Measurements from ENCODE around the gene MFF.
"Not testable (repeated sequence)": the region's sequence is repeated elsewhere in the genome, so short reads cannot be mapped to it uniquely, and the experiment has no call there.

The MFF gene

GRCh38 chr2:227337442-227337841 lies 12.4 kb downstream of the MFF start:
- DNase-seq (ENCODE audit: low read depth), result no peak

DNA sequence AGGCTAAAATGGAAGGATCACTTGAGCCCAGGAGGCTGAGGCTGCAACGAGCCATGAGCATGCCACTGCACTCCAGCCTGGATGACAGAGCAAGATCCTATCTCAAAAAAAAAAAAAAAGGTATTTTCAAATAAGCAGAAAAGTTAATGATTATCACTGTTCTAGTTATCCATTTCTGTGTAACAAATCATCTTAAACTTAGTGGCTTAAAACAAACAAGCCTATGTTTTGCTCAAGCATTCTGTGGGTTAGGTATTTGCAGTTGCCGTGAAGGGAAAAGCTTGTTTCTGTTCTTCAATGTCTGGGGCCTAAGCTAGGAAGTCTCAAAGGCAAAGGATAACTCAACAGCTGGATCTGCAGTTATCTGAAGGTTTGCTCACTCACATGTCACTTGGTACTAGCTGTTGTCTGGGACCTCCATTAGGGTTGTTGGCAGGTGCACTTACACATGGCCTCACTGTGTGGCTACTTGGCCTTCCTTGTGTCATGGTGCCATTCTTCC lies 14.1 kb downstream of the MFF start:
- DNase-seq (ENCODE audit: low read depth), result no peak

DNA sequence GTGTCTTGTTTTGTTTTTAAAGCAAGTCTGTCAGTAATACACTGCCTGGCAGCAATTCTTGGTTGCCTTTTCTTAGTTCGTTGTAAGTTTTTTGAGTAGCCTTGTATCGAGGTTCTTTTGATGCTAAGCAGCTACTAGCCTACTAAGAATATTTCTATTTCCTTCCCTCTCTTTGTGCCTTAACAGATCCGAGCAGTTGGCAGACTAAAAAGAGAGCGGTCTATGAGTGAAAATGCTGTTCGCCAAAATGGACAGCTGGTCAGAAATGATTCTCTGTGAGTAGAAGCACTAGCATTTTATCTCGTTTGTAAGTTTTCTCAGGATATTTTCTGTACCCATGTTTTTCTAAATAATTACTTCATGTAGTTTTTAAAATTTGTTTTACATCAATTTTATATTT lies 15.1 kb downstream of the MFF start:
- no peak for DNase-seq (ENCODE audit: low read depth)

DNA sequence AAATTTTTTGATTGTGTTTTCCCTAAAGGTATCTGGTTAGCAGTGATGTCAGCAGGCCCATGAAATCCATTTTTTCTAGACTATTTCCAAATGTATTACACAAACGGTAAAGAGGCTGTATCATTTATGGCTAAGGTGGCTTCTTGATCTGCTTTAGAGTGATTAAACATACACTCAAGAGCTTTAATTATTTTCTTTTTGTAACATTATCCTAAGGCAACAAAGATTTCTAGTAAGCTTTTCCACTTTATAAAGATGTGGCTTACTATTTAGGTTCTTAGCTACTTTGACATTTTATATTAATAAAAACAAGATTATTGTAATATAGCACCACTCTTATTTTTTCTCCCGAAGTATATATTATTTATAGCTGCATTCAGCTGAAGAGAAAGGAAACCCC lies 16.5 kb downstream of the MFF start:
- DNase-seq (ENCODE audit: low read depth), result no peak

- DNase-seq (ENCODE audit: low read depth), result no peak
Observed at GRCh38 chr2:227344231-227344630, 19.2 kb downstream of the MFF start.

DNA sequence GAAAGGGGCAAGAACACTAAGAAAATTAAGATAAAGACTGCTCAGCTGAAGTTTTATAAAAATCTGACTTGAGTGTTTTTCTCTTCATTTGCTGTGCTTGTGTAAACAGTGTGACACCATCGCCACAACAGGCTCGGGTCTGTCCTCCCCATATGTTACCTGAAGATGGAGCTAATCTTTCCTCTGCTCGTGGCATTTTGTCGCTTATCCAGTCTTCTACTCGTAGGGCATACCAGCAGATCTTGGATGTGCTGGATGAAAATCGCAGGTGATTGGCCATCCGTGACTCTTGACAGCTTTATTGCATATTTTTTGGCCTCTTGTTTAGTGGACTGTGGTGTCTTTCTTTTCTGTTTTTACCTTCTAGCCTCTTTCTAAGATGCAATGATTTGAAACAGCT lies 22.1 kb downstream of the MFF start:
- DNase-seq (ENCODE audit: low read depth), result no peak

DNA sequence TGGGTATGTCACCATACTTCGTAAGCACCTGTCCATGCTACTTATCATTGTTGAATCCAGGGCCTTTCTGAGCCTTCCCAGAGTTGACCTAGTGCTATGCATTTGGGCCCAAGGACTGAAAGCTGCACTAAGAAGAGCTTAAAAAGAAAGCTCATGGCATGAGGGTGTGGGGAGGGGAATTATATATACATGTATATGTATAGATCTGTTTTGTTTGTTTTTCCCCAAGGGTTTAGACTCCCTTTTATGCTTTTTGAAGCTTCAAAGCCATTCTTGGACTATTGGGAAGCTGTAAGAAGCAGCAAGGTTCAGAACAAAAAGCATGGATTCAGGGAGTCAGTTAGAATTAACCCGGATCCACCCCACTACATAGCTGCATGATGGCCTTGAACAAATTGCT lies 23.3 kb downstream of the MFF start:
- DNase-seq (ENCODE audit: low read depth), result no peak

DNA sequence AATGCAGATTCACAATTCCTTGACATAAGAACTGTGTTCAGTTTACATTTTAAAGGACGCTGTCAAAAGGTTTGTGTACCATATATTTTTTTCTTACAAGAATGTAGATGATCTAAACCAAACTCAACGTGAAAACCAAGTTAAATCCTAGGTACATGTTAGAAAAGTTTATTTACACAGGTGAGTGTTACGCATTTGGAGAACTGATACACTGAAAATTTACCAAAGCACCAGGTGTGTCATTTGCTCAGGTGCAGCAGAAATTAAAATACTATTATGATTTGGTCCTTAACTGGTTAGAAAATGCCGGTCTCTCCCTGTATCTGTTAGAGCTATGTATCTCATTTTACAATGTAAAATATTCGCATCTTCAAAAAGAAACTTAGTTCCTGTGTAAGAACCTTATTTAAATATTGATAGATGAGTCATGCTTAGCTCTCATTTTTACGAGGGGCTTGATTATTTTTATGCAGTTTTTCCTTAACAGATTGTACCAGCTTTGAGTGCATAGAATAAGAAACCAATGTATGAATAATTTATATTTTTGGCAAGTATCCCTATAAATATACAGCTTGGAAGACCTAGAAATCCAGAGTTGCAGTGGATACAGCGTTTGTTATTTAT lies 25.1 kb downstream of the MFF start:
- DNase-seq (ENCODE audit: low read depth), result no peak

DNA sequence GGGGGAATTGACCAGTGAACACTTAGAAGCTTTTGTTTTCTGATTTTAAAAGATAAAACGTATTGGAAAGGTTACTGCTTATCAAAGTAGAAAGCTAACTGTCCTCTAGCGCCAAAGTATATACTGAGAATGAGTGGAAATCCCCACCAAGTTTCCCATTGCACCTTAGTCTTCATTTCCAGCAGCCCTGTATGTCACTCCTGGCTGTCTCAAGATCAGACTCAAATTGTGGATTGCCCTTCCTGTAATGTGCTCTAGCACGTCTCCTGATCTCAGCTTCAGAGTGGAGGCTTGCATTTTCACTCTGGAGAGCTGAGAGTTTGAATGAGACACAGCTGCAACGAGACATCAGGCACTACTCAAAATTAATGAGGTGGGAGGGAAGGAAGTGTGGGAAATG lies 26.6 kb downstream of the MFF start:
- DNase-seq (ENCODE audit: low read depth), result no peak

- no peak for DNase-seq (ENCODE audit: low read depth)
Observed at GRCh38 chr2:227360351-227360750, 35.3 kb downstream of the MFF start.

- DNase-seq (ENCODE audit: low read depth), result no peak
Observed at GRCh38 chr2:227363756-227364155, 38.7 kb downstream of the MFF start.

GRCh38 chr2:227364585-227365263 lies 39.7 kb downstream of the MFF start:
- not testable (repeated sequence) for DNase-seq (ENCODE audit: low read depth)

DNA sequence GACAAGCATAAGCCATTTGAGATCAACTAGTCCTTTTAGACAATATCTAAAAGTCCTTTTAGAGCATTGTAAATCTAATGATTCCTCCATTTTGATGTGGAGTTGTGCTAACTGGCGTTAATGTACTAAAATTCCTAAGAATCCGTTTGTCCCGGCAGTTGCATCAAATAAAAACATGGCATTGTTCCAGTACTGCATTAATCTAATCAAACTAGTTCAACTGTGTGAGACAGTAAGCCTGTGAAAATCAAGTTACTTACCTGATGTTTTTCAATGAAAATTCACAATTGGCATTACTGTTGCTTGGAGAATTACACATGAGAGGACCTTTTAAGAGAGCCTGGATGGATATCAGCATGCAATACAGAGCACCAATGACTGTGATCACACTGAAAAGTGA lies 40.8 kb downstream of the MFF start:
- DNase-seq (ENCODE audit: low read depth), result no peak

DNA sequence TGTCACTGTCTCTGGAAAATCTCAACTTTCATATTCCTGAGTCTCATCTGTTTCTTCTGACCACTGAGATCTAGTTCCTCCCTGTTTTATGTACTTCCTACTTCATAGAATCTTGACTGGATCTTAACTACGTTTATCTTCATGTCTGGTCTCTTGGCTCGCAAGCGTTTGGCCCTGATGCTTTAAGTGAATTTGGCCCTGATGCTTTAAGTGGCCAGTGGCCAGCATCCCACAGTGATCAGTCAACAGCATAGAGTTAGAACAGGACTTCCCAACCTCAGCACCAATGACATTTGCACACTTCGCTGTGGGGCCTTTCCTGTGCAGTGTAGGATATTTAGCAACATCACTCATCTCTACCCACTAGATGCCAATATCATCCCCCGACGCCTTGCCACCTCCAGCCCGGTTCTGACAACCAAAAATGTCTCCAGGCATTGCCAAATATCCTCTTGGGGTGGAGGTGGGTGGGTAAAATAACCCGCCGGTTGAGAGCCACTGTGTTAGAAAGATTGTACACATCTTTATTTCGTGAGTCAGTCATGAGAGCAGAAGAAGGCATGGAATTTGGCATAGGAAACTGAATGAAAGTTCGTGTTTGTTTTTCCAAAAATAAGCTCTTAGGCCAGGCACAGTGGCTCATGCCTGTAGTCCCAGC lies 41.8 kb downstream of the MFF start:
- no peak for DNase-seq (ENCODE audit: low read depth)

GRCh38 chr2:227367427-227367795 lies 42.4 kb downstream of the MFF start:
- no peak for DNase-seq (ENCODE audit: low read depth)

DNA sequence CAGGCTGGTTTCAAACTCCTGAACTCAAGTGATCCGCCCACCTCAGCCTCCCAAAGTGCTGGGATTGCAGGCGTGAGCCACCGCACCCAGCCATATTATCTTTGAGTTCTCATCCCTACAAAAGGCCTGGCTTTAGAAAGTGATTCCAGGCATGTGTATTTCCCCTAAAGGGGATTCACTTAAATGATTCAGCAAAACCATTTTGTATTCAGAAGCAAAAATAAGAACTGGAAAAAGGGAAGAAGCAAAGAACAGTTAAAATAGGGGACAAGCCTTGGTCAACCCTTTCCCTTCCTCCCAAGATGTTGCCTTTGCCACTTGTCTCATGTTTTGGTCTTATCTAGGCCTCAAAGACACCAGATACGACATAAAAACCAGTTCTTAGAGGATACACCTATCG lies 43.5 kb downstream of the MFF start:
- no peak for DNase-seq (ENCODE audit: low read depth)

- DNase-seq (ENCODE audit: low read depth), result no peak
Observed at GRCh38 chr2:227370092-227370491, 45.0 kb downstream of the MFF start.

GRCh38 chr2:227370791-227371312 lies 45.8 kb downstream of the MFF start:
- no peak for DNase-seq (ENCODE audit: low read depth)

DNA sequence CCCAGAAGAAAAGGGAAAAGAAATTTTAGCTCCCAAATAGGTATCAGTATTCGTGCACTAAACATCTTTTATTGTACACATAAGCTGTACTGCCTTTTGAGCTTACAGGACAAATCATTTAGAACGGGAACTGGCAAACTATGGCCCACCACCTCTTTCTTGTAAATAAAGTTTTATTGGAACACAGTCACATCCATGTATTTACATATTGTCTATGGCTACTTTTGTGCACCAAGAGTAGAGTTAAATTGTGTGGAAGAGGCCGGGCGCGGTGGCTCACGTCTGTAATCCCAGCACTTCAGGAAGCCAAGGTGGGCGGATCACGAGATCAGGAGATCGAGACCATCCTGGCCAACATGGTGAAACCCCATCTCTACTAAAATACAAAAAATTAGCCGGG lies 48.3 kb downstream of the MFF start:
- DNase-seq (ENCODE audit: low read depth), result no peak

DNA sequence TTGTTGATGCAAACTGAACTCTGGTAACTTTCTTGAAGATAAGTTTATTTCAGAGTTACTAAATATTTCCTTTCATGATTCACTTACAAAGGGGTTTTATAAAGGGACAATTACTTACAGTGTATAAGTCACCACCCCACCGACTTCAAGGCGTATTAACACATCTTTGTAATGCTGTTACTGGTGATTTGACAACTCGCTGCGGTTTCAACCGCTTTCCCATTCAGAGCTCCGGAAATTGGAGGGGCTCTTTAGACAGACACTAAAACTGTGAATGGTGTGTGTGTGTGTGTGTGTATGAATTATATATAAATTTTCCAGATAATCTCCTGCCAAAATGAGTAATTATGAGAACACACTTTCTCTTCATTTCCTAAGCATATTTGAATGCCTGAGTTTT lies 49.1 kb downstream of the MFF start:
- no peak for DNase-seq (ENCODE audit: low read depth)

DNA sequence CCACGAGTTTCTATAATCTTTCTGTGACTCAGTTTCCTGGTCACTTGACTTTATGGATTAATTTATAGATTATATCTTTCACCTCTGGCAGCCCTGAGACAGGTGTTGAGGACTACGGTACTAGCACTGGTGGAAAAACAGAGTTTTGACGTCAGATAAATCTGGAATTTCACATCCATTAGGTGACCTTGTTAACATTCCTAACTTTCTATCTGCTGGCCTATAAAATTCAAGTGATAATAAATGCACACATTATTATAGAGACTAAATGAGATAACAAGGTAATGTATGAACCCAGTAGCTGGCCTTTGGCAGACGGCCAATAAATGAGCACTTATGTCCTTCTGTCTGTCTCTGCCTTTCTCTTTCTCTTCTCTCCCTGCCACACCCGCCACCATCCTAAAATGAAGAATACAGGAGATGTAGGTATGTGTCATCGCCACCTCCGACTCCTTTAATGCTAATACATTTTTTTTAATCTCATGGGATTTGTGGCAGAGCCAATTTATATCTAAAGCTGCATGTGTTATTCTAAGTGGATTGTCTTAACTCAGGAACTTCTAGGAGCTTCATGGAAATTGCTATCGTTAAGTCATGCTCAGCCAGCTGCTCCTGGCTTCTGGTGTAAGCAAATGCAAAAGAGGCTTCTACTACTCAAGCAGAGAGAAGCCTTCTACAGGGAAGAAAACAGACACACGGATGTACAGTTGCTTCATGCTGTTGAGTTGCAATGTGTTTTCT lies 51.8 kb downstream of the MFF start:
- no peak for DNase-seq (ENCODE audit: low read depth)
